T-helper 22 cell (primary cell): ENCODE data around the gene HMGA1.
"Not testable (repeated sequence)": the region's sequence is repeated elsewhere in the genome, so short reads cannot be mapped to it uniquely, and the experiment has no call there.

ENCODE experiments used
- DNase-seq: peaks from one replicate; pipeline ENCODE4 v3.0.0-alpha.2; 2020; ENCODE audit warnings: low read depth

Gene HMGA1

DNA sequence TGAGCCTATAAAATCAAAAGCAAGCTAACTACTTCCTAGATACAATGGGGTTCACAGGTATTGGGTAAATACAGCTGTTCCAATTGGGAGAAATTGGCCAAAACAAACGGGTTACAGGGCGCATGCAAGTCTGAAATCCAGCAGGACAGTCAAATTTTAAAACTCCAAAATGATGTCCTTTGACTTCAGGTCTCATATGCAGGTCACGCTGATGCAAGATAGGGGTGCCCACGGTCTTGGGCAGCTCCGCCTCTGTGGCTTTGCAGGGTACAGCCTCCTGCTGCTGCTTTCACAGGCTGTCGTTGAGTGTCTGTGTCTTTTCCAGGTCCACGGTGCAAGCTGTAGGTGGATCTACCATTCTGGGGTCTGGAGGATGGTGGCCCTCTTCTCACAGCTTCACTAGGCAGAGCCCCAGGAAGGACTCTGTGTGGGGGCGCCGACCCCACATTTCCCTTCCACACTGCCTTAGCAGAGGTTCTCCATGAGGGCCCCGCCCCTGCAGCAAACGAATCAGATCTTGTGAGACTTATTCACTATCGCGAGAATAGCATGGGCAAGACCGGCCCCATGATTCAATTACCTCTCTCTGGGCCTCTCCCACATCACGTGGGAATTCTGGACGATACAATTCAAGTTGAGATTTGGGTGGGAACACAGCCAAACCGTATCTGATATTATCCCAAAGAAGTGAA is 24.0 kb downstream of the HMGA1 start:
- DNase-seq, result no peak

DNA sequence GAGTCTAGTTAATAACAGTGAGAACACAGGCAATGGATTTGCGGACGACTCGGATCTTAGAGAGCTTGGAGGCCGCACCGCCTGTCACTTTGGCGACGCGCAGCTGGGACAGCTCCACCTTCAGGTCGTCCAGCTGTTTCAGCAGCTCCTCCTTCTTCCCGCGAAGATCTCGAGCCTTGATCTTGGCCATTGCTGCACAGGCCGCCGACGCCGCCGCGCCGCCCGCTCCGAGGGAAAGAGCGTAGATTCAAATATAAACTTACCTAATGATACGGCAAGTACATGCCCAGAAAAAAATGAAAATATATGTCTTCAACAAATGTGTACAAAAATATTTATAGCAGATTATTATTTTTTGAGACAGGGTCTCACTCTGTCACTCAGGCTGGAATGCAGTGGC is 26.8 kb downstream of the HMGA1 start:
- not testable (repeated sequence) for DNase-seq

- no peak for DNase-seq
Measured at GRCh38 chr6:34267746-34268145, 31.1 kb downstream of the HMGA1 start.

DNA sequence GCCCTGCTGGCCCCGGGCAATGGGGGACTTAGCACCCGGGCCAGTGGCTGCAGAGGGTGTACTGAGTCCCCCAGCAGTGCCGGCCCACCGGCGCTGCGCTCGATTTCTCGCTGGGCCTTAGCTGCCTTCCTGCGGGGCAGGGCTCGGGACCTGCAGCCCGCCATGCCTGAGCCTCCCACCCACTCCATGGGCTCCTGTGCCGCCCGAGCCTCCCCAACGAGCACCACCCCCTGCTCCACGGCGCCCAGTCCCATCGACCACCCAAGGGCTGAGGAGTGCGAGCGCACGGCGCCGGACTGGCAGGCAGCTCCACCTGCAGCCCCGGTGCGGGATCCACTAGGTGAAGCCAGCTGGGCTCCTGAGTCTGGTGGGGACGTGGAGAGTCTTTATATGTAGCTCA is 32.5 kb downstream of the HMGA1 start:
- DNase-seq, result not testable (repeated sequence)

DNA sequence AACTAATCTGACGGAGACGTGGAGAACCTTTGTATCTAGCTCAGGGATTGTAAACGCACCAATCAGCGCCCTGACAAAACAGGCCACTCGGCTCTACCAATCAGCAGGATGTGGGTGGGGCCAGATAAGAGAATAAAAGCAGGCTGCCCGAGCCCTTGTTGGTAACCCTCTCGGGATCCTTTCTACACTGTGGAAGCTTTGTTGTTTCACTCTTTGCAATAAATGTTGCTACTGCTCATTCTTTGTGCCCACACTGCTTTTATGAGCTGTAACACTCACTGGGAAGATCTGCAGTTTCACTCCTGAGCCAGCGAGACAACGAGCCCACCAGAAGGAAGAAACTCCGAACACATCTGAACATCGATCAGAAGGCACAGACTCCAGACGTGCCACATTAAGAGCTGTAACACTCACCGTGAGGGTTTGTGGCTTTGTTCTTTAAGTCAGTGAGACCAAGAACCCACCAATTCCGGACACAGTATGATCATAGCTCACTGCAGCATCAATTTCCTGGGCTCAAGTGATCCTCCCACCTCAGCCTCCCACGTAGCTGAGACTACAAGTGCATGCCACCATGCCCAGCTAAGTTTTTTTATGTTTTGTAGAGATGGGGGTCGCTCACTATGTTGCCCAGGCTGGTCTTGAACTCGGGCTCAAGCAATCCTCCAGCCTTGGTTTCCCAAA is 33.1 kb downstream of the HMGA1 start:
- not testable (repeated sequence) for DNase-seq

GRCh38 chr6:34272013-34272926 is 35.6 kb downstream of the HMGA1 start:
- DNase-seq, result no peak

- DNase-seq, result no peak
Measured at GRCh38 chr6:34273242-34273805, 36.7 kb downstream of the HMGA1 start.

- no peak for DNase-seq
Measured at GRCh38 chr6:34274129-34274528, 37.5 kb downstream of the HMGA1 start.

GRCh38 chr6:34275128-34275804 is 38.6 kb downstream of the HMGA1 start:
- DNase-seq, result no peak

DNA sequence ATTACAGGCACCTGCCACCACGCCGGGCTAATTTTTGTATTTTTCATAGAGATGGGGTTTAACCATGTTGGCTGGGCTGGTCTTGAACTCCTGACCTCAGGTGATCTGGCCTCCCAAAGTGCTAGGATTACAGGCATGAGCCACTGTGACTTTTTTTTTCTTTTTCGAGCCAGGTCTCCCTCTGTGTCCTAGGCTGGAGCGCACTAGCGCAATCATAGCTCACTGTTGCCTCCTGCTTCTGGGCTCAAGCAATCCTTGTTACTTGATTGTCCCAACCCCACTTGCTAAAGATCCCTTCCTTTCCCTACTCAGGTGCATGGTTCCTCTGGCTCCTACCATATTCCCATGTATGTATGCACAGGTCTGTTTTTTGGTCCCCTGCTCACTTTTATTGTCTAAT is 39.5 kb downstream of the HMGA1 start:
- no peak for DNase-seq

GRCh38 chr6:34276881-34277762 is 40.4 kb downstream of the HMGA1 start:
- no peak for DNase-seq

DNA sequence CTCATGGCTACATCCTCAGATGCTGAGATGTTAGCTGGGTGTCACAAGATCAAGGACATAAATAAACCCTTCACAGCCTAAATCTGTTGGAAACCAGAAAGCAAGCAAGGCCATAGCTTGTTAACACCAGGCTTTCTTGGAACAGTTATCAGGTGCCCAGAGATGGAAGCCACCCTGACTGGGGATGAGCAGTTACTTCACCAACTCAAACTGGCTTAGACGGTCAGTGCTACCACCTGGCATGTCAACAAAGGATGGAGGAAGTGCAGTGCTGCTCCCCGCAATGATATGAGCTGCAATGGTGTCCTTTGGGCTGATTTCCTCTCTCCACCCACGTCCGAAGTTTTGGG is 41.1 kb downstream of the HMGA1 start:
- no peak for DNase-seq

- no peak for DNase-seq
Measured at GRCh38 chr6:34278833-34279232, 42.2 kb downstream of the HMGA1 start.

DNA sequence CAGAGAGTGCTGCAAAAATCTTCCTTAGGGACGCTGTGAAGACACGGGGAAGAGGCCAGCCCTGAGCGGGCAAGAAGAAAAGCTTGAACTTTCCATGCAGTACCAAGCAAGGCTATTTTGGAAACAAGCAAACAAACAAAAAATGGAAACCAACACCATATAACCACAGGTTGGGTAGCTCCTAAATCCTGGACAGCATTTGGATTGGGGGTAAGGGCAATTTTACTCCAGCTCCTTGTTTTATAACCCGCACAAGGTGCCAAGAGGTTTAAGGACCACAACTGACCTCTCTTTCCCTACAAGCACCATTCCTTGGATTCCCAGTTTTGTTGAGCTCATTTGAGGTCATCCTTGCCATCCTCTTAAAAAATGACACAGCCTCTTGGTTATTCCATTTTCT is 43.5 kb downstream of the HMGA1 start:
- no peak for DNase-seq

DNA sequence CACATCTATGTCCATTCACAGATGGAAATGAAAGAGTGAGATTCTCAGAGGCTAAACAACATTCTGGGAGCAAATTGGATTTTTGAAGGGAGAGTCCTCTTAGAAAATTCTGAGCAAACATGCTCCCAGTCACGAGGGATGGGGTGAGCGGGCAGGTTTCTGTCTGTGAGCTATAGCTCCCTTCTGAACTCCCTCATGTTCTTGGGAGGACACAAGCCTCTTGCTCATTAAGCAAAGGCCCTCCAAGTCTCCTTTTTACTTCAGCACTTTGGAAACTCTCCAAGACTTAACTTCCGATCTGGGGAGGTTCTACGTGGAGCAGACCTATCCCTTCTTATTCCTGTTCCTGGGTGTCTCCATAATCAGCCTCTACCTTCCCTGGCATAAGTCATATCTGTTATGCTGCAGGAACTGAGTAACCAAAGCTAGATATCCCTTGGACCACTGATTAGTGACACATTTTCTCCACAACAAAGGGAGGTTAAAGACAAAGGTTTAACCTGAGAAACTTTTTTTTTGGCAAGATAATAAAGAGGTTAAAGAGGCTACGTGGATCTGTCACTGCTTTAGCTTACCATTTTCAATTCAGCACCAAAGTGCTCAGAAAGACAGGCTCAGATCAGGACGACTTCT is 45.1 kb downstream of the HMGA1 start:
- no peak for DNase-seq

DNA sequence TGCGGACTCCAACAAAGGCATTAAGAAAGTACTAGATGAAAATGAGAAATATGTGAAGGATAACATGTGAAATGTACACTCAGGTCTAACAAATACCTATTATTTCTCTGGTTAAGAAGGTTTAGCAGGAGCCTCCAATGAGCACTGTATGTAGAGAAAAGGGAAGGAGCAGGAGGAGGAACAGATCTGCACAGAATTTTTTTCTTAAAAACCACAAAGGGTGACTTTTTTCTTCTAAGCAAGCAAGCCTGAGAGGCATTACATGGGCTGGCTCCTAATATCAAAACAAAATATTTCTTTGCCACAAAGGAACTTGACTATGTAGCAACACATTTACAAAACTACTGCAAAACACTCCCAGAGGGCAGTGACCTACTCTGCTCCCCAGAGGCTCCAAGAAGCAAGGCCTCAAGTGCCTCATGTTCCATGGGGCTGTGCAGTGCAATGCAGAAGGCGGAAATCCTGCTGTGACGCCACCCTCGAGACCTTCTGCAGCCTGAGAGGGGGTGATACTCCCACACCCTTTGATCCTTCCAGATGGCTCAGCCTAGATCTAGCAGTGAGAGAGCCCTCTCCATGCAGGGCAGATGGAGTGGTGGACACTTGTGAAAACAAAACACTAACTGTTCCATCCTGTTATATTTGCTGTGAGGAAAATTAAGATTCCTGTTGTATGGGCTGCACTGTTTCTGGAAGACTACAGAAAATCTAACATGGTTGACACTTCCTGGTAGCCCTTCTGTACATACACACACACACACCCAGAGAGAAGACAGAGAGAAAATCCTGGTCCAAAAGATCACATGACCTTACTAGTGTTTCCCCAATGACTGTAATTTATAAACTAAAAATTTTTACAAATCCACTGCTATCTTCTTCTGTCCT is 48.1 kb downstream of the HMGA1 start:
- DNase-seq, result no peak

- no peak for DNase-seq
Measured at GRCh38 chr6:34285448-34286164, 48.9 kb downstream of the HMGA1 start.

GRCh38 chr6:34288581-34288980 is 51.9 kb downstream of the HMGA1 start:
- no peak for DNase-seq

DNA sequence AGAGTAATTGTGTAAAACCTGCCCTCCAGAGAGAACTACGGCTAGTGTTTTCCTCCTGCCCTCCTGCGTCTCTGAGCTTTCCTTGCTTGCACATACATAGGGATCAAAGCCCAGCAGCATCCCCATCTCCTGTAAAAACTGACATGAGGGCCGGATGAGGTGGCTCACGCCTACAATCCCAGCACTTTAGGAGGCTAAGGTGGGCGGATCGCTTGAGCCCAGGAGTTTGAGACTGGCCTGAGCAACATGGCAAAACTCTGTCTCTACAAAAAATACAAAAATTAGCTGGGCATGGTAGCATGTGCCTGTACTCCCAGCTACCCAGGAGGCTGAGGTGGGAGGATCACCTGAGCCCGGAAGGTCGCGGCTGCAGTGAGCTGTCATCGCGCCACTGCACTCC is 52.5 kb downstream of the HMGA1 start:
- no peak for DNase-seq
